NOMO-1 treated with DMSO at 0.1 percent for 48 hours (cell line): Measurements from ENCODE around the gene EXOSC7.

Experiments used
- DNase-seq: peaks from one replicate; lab custom pipeline; 2025; ENCODE audit not compliant: unreplicated experiment; lab: John Stamatoyannopoulos, UW

EXOSC7 gene

DNA sequence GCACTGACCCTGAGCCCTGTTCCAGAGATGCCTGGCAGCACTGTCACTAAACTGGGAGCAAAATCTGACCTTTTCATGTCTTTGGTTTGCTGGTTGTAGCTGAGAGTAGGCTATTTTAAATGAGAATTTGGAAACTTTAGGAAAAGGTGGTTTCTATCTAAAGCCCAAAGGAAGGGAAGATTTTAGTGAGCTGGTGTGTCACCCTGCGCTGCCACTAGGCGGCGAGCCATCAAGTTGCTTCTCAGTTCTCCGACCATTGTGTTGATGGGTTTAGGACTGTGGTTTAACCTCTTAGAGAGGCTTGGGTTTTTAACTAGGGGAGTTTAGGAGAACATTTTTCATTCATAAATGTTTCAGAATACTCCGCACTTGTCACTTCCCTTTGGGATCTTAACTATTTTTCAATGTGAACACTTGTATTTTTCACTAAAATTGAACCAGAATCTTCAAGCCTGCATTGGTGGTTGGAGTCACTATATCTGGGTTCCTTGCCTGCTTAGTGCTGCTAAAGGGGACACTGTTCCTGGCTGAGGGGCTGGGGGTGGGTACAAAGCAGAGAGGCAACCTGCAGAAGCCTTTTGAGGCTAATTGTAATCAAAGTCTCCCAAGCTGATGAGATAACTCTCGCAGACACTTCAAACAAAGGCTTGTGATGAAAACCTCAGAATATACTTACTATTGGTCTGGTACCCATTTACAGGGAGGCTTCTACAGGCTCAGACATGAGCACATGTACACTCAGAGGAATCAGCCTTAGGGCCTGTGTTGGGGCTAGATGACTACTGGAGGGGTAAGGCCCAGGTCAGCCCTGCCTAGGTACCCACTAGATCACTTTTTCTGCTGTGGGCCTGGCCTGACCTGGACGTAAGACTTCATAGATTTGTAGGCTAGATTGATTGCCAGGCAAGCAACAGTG lies 16.8 kb downstream of the EXOSC7 start:
- peak; percentile 38 for DNase-seq

DNA sequence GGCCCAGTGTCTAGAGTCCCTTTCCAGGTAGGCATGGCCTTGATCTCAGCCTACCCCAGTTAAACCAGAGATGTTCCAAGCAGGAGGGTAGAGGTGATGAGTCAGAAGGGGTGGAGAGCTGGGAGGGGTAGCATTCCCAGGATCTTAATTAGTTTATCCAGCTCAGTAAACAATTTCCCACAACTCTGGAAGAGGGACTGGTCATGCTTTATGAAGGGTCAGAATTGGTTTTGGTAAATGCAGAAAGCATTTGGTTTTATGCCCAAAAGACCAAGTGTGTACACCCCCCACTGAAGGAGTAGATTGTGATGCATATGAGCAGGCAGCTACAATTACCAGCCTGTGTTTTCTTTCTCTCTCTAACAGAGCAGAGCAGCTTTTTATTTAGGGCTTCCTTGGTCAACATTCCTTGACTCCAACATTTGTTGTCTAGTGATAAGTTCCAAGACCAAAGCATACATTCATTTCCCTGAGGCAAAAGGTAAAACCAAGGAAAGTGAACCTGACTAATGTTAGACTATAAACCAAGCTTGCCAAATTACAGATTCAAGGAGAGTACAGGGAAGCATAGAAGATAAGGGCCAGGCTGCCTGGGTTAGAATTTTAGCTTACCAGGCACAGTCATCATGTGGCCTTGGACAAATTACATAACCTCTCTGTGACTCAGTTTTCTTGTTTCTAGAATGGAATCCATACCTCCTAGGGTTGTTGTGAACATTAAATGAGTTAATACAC lies 17.6 kb downstream of the EXOSC7 start:
- no peak for DNase-seq

DNA sequence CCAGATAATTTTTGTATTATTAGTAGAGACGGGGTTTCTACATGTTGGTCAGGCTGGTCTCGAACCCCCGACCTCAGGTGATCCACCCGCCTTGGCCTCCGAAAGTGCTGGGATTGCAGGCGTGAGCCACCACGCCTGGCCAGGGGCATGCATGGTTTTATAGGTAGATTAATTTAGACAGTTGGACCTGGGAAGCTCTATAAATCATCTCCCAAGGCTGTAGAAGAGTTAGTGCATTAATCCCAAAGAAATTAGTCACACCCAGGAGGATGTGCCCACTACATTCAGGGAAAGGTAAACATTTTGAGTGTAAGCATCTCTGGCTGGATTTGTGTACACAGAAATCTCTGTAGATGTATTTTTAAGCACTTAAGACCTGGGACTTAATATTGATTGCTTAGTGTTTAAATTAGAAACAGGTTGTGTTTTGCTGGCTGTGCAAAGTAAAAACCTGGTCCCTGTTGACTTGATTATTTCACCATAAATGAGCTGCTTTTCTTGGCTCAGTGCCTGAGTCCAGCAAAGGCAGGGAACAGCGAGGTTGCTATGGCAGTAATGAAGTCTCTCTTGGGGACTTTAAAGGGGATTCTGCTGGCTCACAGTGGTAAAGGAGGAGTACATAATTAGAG lies 19.2 kb downstream of the EXOSC7 start:
- no peak for DNase-seq

DNA sequence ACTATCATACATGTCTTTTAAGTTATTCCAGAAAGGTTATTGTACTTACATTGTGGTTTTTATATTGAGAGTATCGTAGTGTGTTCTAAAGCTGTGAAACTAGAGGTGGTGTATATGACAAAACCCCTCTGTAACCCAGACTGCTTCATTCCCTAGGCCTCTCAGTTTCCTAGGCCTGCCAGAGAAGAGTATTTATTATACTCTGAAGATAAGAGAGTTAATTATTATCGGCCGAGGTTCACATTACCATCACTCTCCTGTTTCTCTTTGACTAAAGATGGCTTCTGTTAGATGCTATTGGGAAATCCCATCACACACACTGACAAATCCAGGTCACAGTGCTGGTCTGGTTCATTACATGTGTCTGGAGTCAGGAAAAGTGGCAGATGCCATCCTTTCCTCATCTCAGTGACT lies 20.5 kb downstream of the EXOSC7 start:
- no peak for DNase-seq

DNA sequence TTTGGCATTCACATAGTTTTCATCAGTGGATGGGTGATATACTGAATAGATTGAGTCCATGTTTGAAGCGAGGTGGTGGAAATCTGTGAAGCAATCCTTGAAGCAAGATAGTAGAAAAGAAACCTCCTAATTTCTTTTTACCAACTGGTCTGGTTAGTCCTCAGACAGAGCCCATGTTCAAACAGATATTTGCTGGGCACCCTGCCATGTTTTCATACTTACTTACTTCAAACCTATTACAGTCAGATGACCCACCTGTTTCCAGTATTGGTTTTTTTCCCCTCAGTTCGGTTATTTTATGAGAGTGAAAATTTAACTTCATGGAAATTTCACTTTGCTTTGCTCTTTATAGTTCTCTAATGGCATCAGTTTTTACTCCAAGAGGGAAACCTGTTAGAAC lies 23.7 kb downstream of the EXOSC7 start:
- DNase-seq: no peak

DNA sequence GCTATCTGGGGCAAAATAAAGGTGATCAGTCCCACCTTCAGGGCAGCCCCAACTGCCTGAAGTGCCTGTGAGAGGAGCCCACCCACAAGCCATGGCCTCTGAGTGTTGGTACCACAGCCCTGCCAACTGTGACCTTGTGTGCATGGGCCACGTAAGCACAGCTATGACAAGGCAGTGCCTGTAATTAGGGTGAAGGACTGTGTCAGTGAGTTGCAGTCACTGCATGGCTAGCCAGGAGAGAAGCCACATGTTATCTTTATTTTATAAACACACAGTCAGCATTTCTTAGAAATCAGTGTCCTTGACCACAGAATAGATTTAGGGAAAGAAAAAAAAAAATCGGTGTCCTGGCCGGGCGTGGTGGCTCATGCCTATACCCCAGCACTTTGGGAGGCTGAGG lies 24.8 kb downstream of the EXOSC7 start:
- no peak for DNase-seq

DNA sequence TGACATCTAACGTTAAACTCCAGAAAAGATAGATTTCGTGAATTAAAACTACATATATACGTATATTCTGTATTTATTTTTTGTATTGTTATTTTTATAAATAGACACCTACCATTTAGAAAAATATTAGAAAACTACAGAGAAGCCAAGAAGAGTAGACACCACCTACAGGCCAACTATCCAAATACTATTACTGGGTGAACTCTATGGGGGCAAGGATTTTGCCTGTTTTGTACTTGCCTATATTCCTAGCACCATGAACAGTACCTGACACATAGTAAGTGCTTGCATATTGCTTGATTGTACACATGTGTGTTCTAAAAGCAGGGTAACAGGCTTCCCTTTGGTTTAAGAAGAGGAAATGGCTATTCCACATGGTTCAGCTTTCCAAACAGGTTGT lies 25.7 kb downstream of the EXOSC7 start:
- DNase-seq: no peak

DNA sequence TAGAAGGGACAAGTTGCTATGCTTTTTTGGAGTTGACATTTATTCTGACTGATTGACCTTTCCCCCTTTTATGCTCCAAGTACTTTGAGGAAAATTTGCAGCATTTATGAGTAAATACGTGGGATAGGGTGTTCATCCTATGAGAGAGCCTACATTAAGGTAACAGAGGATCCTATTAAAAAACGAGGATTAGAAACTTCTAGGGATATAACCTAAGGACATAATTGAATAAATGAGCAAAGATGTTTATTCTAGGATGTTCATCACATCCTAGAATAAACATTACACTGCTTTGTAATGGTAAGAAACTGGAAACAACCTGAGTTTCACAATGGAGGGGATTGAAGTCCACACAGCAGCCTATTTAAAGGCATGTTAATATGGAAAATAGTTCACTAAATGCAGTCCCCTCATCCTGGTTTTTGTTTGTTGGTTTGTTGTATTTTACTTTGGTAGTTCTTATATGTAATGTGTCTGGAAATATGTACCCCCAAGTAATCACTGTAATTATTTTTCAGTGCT lies 26.2 kb downstream of the EXOSC7 start:
- no peak for DNase-seq

DNA sequence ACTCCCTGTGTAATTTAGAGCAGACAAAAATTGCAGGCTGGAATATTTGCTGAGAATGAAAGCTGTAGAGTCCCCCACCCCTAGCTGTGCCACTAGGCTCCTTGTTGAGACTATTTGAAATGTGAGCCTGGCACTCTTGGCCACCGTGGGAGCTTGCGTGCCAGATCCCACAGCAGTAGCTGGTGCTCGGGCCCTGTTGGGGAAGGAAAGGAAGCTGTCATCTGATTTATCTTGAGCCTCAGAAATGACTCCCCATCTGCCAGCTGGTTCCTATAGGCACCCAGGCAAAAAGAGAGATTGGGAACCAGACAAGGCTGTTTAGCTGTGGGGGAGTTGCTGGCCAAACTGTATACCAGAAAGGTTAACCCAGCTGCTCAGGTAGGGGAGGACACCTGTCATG lies 26.7 kb downstream of the EXOSC7 start:
- DNase-seq: no peak

DNA sequence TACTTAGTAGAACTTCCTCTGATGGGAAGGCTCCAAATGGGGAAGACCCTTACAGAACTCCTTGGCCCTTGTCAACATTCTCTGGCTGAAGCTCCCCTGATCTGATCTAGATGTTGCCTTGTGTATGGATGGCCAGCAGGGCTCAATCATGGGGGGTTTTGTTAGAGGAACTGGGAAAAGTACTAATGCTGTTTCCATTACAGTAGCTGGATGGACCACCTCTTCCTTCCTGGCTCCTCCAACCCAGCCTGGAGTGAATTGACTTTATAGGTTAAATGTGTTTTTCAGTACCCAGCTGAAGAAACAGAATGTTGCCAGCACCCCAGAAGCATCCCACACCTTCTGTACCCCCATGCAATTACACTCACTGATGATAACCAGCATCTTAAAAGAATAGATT lies 27.4 kb downstream of the EXOSC7 start:
- DNase-seq: no peak

DNA sequence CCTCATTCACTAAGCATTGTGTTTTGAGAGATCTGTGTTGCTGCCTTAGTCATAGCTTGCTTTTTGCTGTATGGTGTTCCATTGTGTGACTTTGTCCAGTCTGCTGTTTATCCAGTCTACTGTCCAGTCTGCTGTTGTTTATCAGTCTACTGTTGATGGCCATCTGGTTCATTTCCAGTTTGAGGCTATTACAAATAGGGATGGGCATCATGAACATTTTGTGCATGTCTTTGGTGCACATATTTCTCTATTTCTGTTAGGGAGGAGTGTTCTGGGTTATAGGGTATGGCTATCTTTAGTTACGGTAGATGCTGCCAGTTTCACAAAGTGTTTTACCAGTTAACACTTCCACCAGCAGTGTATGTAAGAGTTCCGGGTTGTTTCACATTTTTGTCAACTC lies 27.8 kb downstream of the EXOSC7 start:
- DNase-seq: no peak

DNA sequence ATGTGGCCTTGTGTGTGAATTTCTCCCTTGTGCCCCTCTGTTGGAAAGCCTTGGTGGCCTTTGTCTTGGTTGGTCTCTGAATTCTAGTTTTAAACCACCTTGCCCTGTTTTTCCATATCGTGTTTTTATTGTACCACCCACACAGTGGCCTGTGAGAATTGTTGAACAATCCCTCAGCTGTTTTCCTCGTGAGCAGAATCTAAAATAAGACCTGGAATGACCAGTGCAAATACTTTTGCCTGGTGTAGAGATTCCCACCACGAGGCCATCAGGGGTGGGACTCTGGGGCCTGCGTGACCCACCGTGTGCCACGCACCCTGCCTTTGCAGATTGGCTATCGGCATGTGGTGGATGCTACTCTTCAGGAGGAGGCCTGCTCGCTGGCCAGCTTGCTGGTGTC lies 31.0 kb downstream of the EXOSC7 start:
- no peak for DNase-seq

DNA sequence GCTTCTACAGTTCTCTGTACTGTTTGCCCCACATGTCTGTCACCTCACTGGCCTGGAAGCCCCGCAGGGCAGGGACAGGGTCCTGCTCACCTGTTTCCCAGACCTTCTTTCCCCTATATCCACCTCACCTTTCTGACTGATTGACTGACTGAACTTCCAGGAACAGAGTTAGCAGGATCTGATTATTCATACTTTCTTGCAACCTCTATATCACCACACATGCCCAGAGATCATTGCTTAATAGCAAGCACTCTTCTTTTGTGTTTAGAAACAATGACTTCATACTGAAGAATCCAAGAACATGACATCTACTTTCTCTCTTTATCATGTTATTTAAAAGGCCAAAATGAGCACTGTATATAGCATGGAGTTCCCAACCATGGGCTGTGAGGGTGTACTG lies 32.1 kb downstream of the EXOSC7 start:
- DNase-seq: no peak

DNA sequence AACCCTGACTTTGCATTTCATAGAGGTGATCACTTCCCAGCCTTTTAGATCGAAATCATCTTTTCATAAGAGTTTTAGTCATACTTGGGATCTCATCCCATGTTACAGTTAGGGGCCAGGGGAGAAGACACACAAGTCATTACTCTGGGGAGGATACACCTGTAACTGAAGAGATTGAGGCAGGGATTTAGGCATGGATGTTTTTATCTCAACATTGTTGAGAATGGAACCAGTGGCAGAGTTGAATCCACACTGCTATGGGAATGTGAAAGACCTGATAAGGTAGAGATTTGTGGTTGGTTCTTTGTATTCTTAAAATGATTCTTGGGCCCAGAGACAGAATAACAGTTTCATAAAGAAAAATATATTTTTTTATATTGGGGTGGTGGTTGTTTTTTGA lies 33.8 kb downstream of the EXOSC7 start:
- no peak for DNase-seq

DNA sequence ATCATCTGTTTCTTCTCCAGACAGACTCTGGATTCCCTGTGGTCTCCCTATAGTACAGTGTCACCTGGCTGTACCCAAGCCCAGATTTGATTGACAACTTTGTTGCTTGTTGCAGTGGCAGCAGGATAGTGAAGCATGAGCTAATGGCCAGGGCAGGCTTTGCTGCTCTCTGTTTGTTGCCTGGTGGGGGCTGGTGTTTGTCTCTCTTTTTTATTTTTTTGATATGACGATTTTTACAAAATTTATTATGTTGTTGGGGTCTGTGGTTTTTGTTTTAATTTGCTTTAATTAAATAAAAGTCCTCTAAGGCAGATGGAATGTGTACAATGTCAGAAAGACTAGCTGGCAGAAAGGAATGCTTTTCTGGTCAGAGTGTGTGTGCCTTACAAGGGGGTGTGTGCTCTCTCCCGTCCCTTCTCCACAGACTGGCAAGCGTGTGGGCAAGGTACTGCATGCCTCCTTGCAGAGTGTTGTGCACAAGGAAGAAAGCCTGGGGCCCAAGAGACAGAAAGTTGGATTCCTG lies 34.8 kb downstream of the EXOSC7 start:
- no peak for DNase-seq

DNA sequence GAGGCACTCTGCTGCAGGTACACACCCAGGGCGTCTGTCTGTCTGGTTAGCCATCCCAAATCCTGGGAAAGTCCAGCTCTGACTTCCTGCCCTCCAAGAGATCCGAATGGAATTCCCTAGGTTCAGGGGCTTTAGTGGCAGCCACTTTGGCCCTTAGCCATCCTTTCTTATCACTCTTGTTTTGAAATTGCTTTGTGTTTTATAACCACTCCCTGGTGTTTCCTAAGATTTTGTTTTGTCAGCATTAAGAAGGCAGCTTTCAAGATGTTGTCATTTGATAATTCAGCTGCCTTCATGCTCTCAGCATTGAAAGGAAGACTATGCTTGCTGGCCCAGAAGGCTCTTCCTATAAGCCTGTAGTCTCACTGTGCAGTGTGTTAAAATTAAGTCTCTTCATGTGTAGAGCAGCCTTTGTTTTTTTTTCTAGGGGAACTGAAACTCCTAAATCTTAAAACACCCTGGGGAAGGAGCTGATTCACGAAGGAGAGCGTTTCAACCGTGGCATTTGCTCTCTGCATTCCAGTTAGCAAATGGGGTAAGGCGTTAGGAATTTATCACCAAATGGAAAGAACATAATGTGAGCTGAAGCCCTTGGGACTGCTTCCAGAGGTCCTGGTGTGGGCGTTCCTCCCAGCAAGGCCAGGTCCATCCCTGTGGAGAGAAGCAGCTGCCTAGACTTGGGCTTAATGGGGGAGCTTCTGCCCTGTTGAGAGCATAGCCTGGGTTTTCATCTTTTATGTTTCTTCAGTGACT lies 35.9 kb downstream of the EXOSC7 start:
- DNase-seq: peak; percentile 82

DNA sequence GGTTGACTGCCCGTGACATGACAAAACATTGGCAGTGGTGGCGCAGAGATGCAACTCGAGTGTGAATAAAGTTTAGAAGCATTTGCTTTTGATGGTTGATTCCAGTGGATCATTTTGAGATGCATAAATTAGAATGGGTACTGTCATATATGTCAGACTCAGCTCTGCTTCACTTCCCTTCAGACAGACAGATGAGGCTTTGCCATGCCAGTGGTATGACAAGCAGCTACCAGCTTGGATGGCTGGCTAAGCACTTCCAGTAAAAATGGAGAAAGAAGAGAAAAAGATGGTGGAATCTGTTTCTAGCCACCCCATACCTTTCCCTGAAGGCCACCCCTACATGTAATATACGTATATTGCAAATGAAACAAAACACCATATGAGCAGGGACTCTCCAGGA lies 36.5 kb downstream of the EXOSC7 start:
- DNase-seq: no peak

DNA sequence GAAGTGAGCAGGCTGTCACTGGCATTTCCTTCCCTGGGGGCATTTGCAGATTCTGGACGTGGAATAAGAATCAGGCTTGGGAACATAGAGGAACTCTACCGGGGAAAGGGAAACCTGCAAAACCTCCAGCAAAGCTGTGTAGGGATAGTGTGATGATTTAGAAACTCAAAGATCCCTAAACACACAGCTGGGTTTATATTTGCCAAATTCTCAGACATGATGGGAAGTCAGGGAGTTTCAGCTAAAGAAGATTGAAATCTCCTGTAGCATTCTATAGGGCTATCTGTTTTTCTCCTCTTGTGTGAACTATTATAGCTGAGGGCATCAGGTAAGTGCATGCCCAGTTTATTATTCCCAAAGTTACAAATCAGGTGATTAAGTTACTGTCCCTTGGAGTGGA lies 40.9 kb downstream of the EXOSC7 start:
- DNase-seq: no peak

DNA sequence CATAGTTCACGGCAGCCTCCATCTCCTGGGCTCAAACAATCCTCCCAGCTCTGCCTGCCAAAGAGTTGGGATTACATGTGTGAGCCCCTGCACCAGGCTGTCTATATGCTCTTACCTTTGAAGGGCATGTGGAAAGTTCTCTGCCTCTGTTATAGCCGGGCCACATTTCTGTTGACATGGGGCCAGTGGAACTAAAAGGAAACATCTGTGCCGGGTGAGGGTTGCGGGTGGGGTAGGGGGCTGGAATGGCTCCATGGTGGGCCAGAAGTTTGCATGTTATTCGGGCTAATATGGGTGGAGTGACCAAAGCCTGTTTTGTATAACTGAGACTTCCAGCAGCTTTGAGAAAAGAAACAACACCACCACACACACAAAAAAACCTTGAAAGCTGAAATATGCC lies 41.8 kb downstream of the EXOSC7 start:
- DNase-seq: no peak

DNA sequence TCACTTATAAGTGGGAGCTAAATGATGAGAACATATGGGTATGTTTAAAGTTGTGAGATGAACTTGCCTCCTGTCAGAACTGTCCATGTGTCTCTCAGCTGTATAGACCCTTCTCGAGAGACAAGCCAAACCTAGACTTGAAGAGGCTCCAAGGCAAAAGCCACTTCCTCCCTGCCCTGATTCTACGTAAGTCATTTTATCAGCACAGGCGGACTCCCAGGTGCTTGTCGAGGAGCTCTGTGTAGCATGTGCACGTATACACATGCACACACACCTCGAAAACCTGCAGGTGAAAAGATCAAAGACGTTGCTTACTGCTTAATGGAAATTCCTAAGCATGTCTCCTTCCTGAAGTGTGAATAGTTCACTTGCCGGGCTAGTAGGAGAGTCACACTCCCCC lies 44.5 kb downstream of the EXOSC7 start:
- no peak for DNase-seq
